ENCODE results near the gene VAMP5.

DNA sequence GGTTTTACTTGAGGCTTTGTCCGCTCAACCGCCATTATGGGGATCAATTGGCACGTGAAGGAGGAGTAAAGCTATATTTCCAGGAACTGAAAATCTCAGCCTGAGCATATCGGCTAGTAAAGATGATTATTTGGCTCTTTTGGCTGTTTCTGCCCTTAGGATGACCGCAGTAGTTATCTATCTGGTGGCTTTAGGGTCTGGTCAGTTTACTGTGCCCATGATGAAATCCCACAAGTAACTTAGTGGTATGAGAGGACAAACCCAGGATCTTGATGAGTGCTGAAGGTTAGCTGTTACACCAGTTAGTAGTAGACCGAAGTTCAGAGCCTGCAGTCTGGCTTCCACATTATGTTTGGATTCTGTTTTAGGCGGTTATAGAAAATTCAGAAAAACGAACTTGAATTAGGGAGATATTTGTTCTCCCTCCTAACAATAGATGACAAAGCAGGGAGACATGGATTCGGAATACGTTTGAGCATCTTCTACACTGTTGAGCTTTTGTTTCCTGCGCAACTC, 44.0 kb upstream of the VAMP5 start:
- TF ChIP-seq CTCF (conservative IDR thresholded peaks at IDR 0.05) (no peak), ZFX (IDR thresholded peaks at IDR 0.05) (no peak)
